Measurements from ENCODE around the gene SEMA4B. TPM values are rescaled to one million over a fixed set of nuclear protein-coding genes. Genes with fewer than 3 reads are reported as not detected.

Gene SEMA4B
- 31.0 and 59.7 TPM in 2 replicates for total RNA-seq

DNA sequence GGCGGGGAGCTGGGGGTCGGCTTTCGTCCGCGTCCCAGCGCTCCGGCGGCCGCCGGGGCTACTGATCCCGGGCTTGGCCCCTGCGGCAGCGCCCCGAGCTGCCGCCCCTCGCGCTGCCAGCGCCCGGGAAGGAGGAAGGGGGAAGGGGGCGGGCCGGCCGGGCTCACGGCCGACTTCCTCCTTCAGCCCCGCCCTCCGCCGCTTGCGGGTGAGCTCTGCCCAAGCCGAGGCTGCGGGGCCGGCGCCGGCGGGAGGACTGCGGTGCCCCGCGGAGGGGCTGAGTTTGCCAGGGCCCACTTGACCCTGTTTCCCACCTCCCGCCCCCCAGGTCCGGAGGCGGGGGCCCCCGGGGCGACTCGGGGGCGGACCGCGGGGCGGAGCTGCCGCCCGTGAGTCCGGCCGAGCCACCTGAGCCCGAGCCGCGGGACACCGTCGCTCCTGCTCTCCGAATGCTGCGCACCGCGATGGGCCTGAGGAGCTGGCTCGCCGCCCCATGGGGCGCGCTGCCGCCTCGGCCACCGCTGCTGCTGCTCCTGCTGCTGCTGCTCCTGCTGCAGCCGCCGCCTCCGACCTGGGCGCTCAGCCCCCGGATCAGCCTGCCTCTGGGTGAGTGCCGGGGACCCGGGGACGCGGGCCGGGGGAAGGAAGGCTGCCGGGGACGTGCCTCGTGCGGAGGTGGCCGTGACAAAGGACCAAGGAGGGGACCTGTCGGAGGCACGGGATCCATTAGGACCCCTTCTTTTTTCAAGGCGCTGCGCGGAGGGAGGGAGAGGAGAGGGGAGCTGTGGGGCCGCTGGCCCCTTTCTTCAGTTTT is at the start of gene SEMA4B:
TSS of gene SEMA4B (plus strand) at position 201 of the 814 bp plus-strand sequence. CDS start at position 450, 249 bp downstream.

GRCh38 chr15:90233387-90234095 is 32.4 kb downstream of the SEMA4B start, which contains the start of gene CIB1:
Gene CIB1 (minus strand): TSS chr15:90233941. CDS start chr15:90233885, 56 bp downstream.

GRCh38 chr15:90234096-90234988 is 33.2 kb downstream of the SEMA4B start, which contains the start of gene GDPGP1:
Gene GDPGP1 (plus strand): TSS chr15:90234209. CDS start chr15:90240909, 6,700 bp downstream.

DNA sequence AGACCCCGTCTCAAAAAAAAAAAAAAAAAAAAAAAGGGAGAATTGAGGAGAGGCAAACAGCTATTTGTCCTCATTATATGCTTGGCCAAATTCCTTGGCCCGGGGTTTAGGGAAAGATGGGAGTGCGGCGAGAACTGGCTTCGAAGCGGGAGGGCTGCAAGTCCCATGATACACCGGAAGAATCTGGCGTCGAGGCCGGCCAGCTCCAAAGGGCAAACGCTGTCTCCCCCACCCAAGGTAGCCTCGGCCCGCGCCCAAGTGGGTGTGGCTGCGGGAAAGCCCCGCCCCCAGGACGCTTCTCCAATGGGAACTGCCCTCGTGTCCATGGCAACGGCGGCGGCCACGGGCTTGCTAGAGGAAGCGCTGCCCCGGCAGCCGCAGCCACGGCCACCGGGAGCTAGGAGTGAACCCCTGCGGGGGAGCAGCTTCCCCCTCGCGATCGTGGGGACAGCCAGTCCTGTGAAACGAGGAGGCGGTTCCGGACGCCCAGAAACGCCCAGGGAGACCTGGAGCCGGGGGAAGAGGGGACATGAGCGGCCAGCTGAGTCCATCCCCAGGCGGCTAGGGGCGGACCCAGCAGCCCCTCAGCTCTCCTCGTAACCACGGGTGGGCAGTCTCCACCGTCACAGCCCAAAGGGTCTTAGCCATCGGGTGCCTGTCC is 48.2 kb downstream of the SEMA4B start, which contains the start of gene TTLL13:
TSS of gene TTLL13 (plus strand) at position 354 of the 661 bp plus-strand sequence. CDS start 1,075 bp downstream, outside the sequence.

DNA sequence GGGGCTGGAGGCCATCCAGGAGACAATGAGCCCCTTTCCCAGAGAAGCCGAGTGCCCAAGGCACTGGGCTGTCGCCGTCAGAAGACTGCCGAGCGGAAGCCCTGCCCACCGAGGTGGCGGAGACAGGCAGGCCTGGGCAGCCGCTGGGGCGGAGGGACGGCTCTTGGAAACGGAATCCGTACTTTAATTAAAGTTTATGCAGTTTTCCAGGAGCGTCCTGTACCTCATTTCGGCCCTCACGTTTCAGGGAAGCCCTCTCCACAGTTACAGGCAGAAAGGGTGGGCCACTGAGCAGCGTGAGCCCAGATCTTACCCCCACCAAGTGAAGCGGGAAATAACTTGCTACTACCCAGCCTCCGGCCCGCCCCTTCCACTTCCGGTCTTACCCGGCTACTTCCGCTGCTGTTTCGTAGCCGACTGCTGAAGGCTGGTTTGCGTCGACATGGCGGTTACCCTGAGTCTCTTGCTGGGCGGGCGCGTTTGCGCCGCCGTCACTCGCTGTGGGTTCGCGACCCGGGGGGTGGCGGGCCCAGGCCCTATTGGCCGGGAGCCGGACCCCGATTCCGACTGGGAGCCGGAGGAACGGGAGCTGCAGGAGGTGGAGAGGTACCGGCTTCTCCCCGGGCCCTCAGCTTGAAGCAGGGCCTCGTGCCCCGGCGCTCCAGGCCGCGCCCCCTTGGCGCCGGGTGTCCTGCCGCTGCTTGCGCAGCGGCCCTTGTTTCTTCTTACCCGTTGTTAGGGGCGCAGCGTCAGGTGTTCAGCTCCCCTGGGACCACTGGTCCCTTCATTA is 64.3 kb downstream of the SEMA4B start, which contains the start of gene NGRN:
TSS of gene NGRN (plus strand) at position 402 of the 790 bp plus-strand sequence. CDS start at position 443, 41 bp downstream.

Small RNA genes within 50 kb of the gene (small RNA-seq; reads per million reads assigned to genes)
- not detected for gene RN7SL346P

Other genes with a start within 250 kb of the SEMA4B start
- 22.8 and 28.2 TPM in 2 replicates for gene ZNF710, start 200.0 kb upstream of the SEMA4B start, total RNA-seq
- 164 and 219 TPM in 2 replicates for gene IDH2, start 98.9 kb upstream of the SEMA4B start, total RNA-seq
- 16.8 and 17.3 TPM in 2 replicates for gene CIB1, start 32.6 kb downstream of the SEMA4B start, total RNA-seq
- 3.8 and 5.9 TPM in 2 replicates for gene GDPGP1, start 32.9 kb downstream of the SEMA4B start, total RNA-seq
- gene TTLL13, start 48.2 kb downstream of the SEMA4B start, total RNA-seq = not detected in 2 replicates
- 57.7 and 82.4 TPM in 2 replicates for gene NGRN, start 64.3 kb downstream of the SEMA4B start, total RNA-seq
- 1.6 and 1.7 TPM in 2 replicates for gene ZNF774, start 151.0 kb downstream of the SEMA4B start, total RNA-seq
- gene IQGAP1, start 186.9 kb downstream of the SEMA4B start, total RNA-seq = 230 and 336 TPM in 2 replicates